Cardiac muscle cell (in vitro differentiated cells and primary cell): ENCODE results near the gene FABP2. TPM values are rescaled to one million over a fixed set of nuclear protein-coding genes. Genes with fewer than 3 reads are reported as not detected.
"Not testable (repeated sequence)": the region's sequence is repeated elsewhere in the genome, so short reads cannot be mapped to it uniquely, and the experiment has no call there.

Experiments
- DNase-seq, 2 donors: peaks; one replicate each; pipeline versions ENCODE4 v3.0.0 to v3.0.0-alpha.2; 2010 to 2017; ENCODE audit warnings: low read depth in 1 of 2, low spot score in 1 of 2
- H3K27ac ChIP-seq: fragments of 200-600 bp; sonication (generic); 2 replicates; pipeline ENCODE4 v1.5.1; 2016
- H3K27me3 ChIP-seq: fragments of 200-600 bp; sonication (generic); 2 replicates; pipeline ENCODE4 v1.6.0; 2016; ENCODE audit warnings: control low read depth
- H3K36me3 ChIP-seq: fragments of 200-600 bp; sonication (generic); 2 replicates; pipeline ENCODE4 v1.5.1; 2016; ENCODE audit warnings: control low read depth
- H3K4me1 ChIP-seq: fragments of 200-600 bp; sonication (generic); 2 replicates; pipeline ENCODE4 v1.8.1; 2017; ENCODE audit warnings: low read depth, mild to moderate bottlenecking, mixed run types
- H3K4me3 ChIP-seq: fragments of 200-600 bp; sonication (generic); 2 replicates; pipeline ENCODE4 v1.5.1; 2016; ENCODE audit warnings: mild to moderate bottlenecking
- H3K9me3 ChIP-seq: fragments of 200-600 bp; sonication (generic); 2 replicates; pipeline ENCODE4 v1.5.1; 2017; ENCODE audit warnings: low read depth, mild to moderate bottlenecking, control low read depth
- CTCF ChIP-seq: IDR thresholded peaks from 2 replicates; pipeline ENCODE4 v1.5.1; 2012; ENCODE audit warnings: low read depth, mild to moderate bottlenecking, low read length
- polyA plus RNA-seq: library from polyadenylated mRNA; unstranded; fragments of >200 nt; fragmentation: Nextera tagmentation; extraction: Ambion mirVana; gene quantifications from 2 replicates; pipeline ENCODE4 v1.2.1, GENCODE V29; 2016
- total RNA-seq: library from RNA; depleted of rRNA; stranded (reverse); fragments of >200 nt; gene quantifications from 2 replicates; pipeline ENCODE4 v1.2.3, GENCODE V29; 2016

FABP2 gene
- total and polyA plus RNA-seq, 2 experiments from 2014 or later, result 6.0 to 12.4 TPM

- H3K27ac ChIP-seq, H3K36me3 ChIP-seq, H3K9me3 ChIP-seq, H3K4me3 ChIP-seq, H3K4me1 ChIP-seq, DNase-seq, H3K27me3 ChIP-seq: not testable (repeated sequence)
Observed at GRCh38 chr4:119339895-119340294, 18.0 kb upstream of the FABP2 start.

GRCh38 chr4:119337010-119337409 lies 15.1 kb upstream of the FABP2 start:
- no peak for TF ChIP-seq CTCF

GRCh38 chr4:119336332-119336979 lies 14.5 kb upstream of the FABP2 start:
- not testable (repeated sequence) for H3K9me3 ChIP-seq, H3K4me3 ChIP-seq, H3K4me1 ChIP-seq, DNase-seq, H3K36me3 ChIP-seq, H3K27ac ChIP-seq, H3K27me3 ChIP-seq

More at GRCh38 chr4:119337010-119337409, 15.1 kb upstream of the FABP2 start:
- DNase-seq, result peak in 1 of 2 donors; percentile 8
- Histone ChIP-seq H3K27ac (peak overlapping the region; percentile 39), H3K36me3 (no peaks in the 10 kb centered on the region), H3K4me1 (no peaks in the 10 kb centered on the region), H3K27me3 (no peaks in the 10 kb centered on the region), H3K4me3 (no peak overlapping the region), H3K9me3 (no peaks in the 10 kb centered on the region)

GRCh38 chr4:119329835-119330620 lies 8.1 kb upstream of the FABP2 start:
- no peaks in the 10 kb centered on the region for H3K36me3 ChIP-seq
- no peaks in the 10 kb centered on the region for H3K27me3 ChIP-seq
- TF ChIP-seq CTCF, result no peak
- peak in 1 of 2 donors; percentile 14 for DNase-seq
- H3K4me3 ChIP-seq, result no peak overlapping the region
- H3K4me1 ChIP-seq, result peaks cover 14% of the 10 kb centered on the region
- H3K9me3 ChIP-seq, result no peaks in the 10 kb centered on the region
- H3K27ac ChIP-seq, result peak overlapping the region; percentile 87

- peaks cover 14% of the 10 kb centered on the region for H3K4me1 ChIP-seq
- no peak for TF ChIP-seq CTCF
Observed at GRCh38 chr4:119328695-119329094, 6.8 kb upstream of the FABP2 start.

GRCh38 chr4:119317990-119318389 lies 3.9 kb downstream of the FABP2 start:
- Histone ChIP-seq H3K36me3 (peaks cover 16% of the 10 kb centered on the region), H3K4me1 (no peaks in the 10 kb centered on the region)
- no peak for TF ChIP-seq CTCF

More at GRCh38 chr4:119328695-119329094, 6.8 kb upstream of the FABP2 start:
- Histone ChIP-seq H3K36me3 (no peaks in the 10 kb centered on the region), H3K9me3 (no peaks in the 10 kb centered on the region), H3K4me3 (no peak overlapping the region), H3K27ac (no peak overlapping the region), H3K27me3 (no peaks in the 10 kb centered on the region)
- no peak for DNase-seq

More at GRCh38 chr4:119317990-119318389, 3.9 kb downstream of the FABP2 start:
- DNase-seq, result no peak
- H3K27ac ChIP-seq, result no peak overlapping the region
- no peak overlapping the region for H3K4me3 ChIP-seq
- no peaks in the 10 kb centered on the region for H3K9me3 ChIP-seq
- H3K27me3 ChIP-seq, result no peaks in the 10 kb centered on the region
